Measurements from ENCODE around the gene ASCL2. TPM values are rescaled to one million over a fixed set of nuclear protein-coding genes. Genes with fewer than 3 reads are reported as not detected.

ASCL2 gene
- total RNA-seq, 3 donors from 2014 or later (not counting 1 experiment from before 2014, with no cell fraction given): 10.8 to 16.8 (median 16.0) TPM

- H3K4me1 Mint-ChIP-seq: peaks cover 15 to 54% of the 10 kb centered on the region in 2 donors
- H3K27ac Mint-ChIP-seq: peak overlapping the region in 1 of 2 donors; percentile 64
- H3K4me3 Mint-ChIP-seq: no peak overlapping the region
- Histone ChIP-seq H3K4me1 (ENCODE audit: control insufficient read depth, insufficient read depth, low read length) (peaks cover 59% of the 10 kb centered on the region), H3K27ac (ENCODE audit: low read length) (no peak overlapping the region), H3K36me3 (ENCODE audit: control insufficient read depth, insufficient read depth, low read length) (no peaks in the 10 kb centered on the region), H3K9me3 (ENCODE audit: control insufficient read depth, insufficient read depth, low read length) (no peaks in the 10 kb centered on the region), H3K4me3 (ENCODE audit: low read length) (no peak overlapping the region), H3K27me3 (ENCODE audit: control insufficient read depth, insufficient read depth, low read length) (no peaks in the 10 kb centered on the region)
- intact Hi-C loops (cut with micrococcal nuclease): no loop called here
- no peaks in the 10 kb centered on the region for H3K36me3 Mint-ChIP-seq
- no peak for TF ChIP-seq CTCF (IDR thresholded peaks at IDR 0.05)
- ATAC-seq: peak in 1 of 3 donors; percentile 48
- no peaks in the 10 kb centered on the region for H3K9me3 Mint-ChIP-seq
- peak in 1 of 2 donors; percentile 15 for DNase-seq
- no peaks in the 10 kb centered on the region for H3K27me3 Mint-ChIP-seq (ENCODE audit: low read depth in 2 of 2)
- 62% methylated on average over 23 of the region's 23 CpGs for WGBS (ENCODE audit: insufficient coverage)
These were observed 46.0 kb upstream of the ASCL2 start for GRCh38 chr11:2316169-2316962.

GRCh38 chr11:2315395-2316168 lies 45.2 kb upstream of the ASCL2 start:
- H3K36me3 ChIP-seq (ENCODE audit: control insufficient read depth, insufficient read depth, low read length): no peaks in the 10 kb centered on the region
- Mint-ChIP-seq H3K4me3 (no peak overlapping the region), H3K36me3 (no peaks in the 10 kb centered on the region), H3K9me3 (no peaks in the 10 kb centered on the region), H3K27me3 (ENCODE audit: low read depth in 2 of 2) (no peaks in the 10 kb centered on the region), H3K4me1 (peaks cover 15 to 53% of the 10 kb centered on the region in 2 donors), H3K27ac (no peak overlapping the region)
- no peak for TF ChIP-seq CTCF (IDR thresholded peaks at IDR 0.05)
- no peaks in the 10 kb centered on the region for H3K9me3 ChIP-seq (ENCODE audit: control insufficient read depth, insufficient read depth, low read length)
- intact Hi-C loops (cut with micrococcal nuclease): no loop called here
- no peak overlapping the region for H3K27ac ChIP-seq (ENCODE audit: low read length)
- 91% methylated on average over 25 of the region's 25 CpGs for WGBS (ENCODE audit: insufficient coverage)
- no peak overlapping the region for H3K4me3 ChIP-seq (ENCODE audit: low read length)
- DNase-seq (peak in 1 of 2 donors; percentile 15), ATAC-seq (no peak)
- H3K27me3 ChIP-seq (ENCODE audit: control insufficient read depth, insufficient read depth, low read length): no peaks in the 10 kb centered on the region
- H3K4me1 ChIP-seq (ENCODE audit: control insufficient read depth, insufficient read depth, low read length): peaks cover 61% of the 10 kb centered on the region

DNA sequence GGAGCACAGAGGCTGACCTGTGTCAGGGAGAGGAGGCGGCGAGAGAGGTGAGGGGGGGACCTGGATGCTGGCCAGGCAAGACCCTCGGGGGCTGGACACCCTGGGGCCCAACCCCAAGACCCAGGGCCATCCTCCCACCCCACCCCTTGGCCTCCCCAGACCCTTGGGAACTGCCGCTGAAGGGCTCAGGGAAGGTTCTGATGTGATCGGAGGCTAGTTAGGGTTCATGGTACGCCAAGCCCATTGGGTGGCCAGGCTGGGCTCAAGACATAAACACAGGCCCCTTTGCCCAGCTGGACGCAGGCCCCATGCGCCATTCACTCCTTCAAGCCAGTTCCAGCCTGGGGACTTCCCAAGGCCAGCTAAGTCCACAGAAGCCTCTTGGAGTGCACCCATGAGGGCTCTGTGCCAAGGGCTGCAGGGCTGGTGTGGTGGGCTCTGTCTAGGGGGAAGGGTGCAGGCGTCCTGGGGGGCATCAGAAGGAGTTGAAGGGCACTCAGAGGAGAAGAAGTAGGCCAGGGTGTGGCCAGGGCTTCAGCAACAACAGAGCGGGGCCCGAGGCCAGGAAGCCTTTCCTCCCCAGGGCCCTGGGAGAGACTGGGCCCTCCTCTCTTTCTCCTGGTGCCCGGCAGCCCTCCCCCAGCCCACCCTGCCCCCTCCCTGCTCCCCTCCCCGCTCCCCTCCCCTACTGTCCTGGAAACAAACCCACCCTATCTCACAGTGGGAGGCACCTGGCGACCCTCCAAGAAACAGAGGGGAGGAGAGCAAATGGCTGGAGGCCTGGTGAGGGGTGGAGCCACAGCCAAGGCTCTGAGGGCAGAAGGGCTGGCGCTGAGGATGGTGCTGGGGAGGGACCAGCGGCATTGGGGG lies 44.4 kb upstream of the ASCL2 start:
- DNase-seq (peak in 1 of 2 donors; percentile 13), ATAC-seq (no peak)
- TF ChIP-seq CTCF (IDR thresholded peaks at IDR 0.05): no peak
- Mint-ChIP-seq H3K9me3 (no peaks in the 10 kb centered on the region), H3K4me3 (no peak overlapping the region), H3K36me3 (no peaks in the 10 kb centered on the region), H3K4me1 (peaks cover 15 to 53% of the 10 kb centered on the region in 2 donors), H3K27ac (peak overlapping the region in 1 of 2 donors; percentile 64), H3K27me3 (ENCODE audit: low read depth in 2 of 2) (no peaks in the 10 kb centered on the region)
- 60% methylated on average over 11 of the region's 16 CpGs for WGBS (ENCODE audit: insufficient coverage)
- peaks cover 61% of the 10 kb centered on the region for H3K4me1 ChIP-seq (ENCODE audit: control insufficient read depth, insufficient read depth, low read length)
- no peak overlapping the region for H3K27ac ChIP-seq (ENCODE audit: low read length)
- no peaks in the 10 kb centered on the region for H3K36me3 ChIP-seq (ENCODE audit: control insufficient read depth, insufficient read depth, low read length)
- intact Hi-C loops (cut with micrococcal nuclease): no loop called here
- H3K4me3 ChIP-seq (ENCODE audit: low read length): no peak overlapping the region
- H3K9me3 ChIP-seq (ENCODE audit: control insufficient read depth, insufficient read depth, low read length): no peaks in the 10 kb centered on the region
- H3K27me3 ChIP-seq (ENCODE audit: control insufficient read depth, insufficient read depth, low read length): no peaks in the 10 kb centered on the region

Measured in natural killer cell (primary cell).